ENCODE measurements around the gene LMNB1.

DNA sequence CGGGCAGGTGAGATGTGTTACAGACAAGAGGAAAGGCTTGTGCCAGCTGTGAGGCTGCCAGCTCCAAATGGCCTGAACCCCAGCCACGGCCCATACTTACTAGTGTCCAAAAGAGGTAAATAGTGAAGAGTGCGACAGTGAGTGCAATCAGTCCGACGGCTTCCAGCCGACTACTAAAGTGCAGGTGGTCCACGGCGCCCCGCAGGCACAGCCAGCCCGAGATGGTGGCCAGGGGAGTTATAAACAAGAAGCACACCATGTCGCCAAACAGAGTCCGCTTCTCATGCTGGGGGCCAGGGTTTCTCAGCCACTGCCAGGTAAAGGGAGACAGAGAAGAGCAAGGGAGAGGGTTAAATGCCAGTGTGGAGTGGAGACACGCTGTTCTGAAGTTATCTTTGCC is 101.1 kb downstream of the LMNB1 start:
- TF ChIP-seq AHR (CRISPR knock-in tag; IDR thresholded peaks at IDR 0.05) (no peak), SNRNP70 (IDR thresholded peaks at IDR 0.05; ENCODE audit: low read depth, low read length) (no peak), CBX5 (CRISPR knock-in tag; IDR thresholded peaks at IDR 0.05; ENCODE audit: borderline replicate concordance) (no peak)
- TF ChIP-seq, protein P1, sequence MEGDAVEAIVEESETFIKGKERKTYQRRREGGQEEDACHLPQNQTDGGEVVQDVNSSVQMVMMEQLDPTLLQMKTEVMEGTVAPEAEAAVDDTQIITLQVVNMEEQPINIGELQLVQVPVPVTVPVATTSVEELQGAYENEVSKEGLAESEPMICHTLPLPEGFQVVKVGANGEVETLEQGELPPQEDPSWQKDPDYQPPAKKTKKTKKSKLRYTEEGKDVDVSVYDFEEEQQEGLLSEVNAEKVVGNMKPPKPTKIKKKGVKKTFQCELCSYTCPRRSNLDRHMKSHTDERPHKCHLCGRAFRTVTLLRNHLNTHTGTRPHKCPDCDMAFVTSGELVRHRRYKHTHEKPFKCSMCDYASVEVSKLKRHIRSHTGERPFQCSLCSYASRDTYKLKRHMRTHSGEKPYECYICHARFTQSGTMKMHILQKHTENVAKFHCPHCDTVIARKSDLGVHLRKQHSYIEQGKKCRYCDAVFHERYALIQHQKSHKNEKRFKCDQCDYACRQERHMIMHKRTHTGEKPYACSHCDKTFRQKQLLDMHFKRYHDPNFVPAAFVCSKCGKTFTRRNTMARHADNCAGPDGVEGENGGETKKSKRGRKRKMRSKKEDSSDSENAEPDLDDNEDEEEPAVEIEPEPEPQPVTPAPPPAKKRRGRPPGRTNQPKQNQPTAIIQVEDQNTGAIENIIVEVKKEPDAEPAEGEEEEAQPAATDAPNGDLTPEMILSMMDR (CRISPR knock-in tag; IDR thresholded peaks at IDR 0.05), result no peak
